ENCODE measurements around the gene ZNF236.

DNA sequence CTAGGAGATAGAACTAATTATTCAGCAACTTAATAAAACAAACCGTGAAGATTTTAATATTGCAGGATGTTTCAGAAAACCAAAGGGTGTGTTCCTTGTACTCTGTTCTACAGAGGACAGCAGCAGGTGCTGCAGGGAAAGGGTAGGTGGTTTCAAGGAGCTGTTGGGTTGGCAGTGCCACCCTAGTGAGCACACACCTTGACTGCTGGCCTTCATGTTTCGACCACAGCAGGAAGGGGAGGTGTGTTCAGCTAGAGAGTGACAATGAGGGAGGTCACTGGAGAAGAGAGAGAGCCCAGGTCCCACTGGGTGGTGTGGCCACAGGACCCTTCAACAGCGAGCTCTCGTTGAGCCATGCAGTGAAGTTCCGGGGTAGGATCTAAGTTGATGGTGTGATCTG is 98.6 kb downstream of the ZNF236 start:
- TF ChIP-seq CTCF (IDR thresholded peaks at IDR 0.05; ENCODE audit: low read length) (no peak), EZH2 (IDR thresholded peaks at IDR 0.05; ENCODE audit: borderline replicate concordance, low read length) (no peak)
